Gastrocnemius medialis (tissue), 4 donors: ENCODE measurements around the gene ZNF32. TPM values are rescaled to one million over a fixed set of nuclear protein-coding genes. Genes with fewer than 3 reads are reported as not detected.

Experiments used
- ATAC-seq, 2 donors: fragments of 150-250 bp; one replicate each; pipeline ENCODE4 v1.9.1; 2016
- DNase-seq, 2 donors: peaks; one replicate each; pipeline ENCODE4 v3.0.0-alpha.2; 2019
- H3K27ac ChIP-seq, 4 donors: fragments of 200-600 bp; sonication (generic); 1 replicate in 1 of 4; 2 replicates in 3 of 4; pipeline ENCODE4 v1.5.1; 2016 to 2018; ENCODE audit warnings: mild to moderate bottlenecking in 2 of 4, moderate library complexity in 1 of 4
- H3K27me3 ChIP-seq, 3 donors: fragments of 200-600 bp; sonication (generic) in 2 of 3; 1 replicate in 1 of 3; 2 replicates in 2 of 3; pipeline versions ENCODE4 v1.5.1 to v1.6.0; 2016 to 2019; ENCODE audit warnings: mild to moderate bottlenecking in 1 of 3, moderate library complexity in 1 of 3
- H3K36me3 ChIP-seq, 2 donors: fragments of 200-600 bp; sonication (generic) in 1 of 2; one replicate each; pipeline ENCODE4 v1.5.1; 2017 to 2018
- H3K4me1 ChIP-seq, 2 donors: fragments of 200-600 bp; sonication (generic) in 1 of 2; one replicate each; pipeline ENCODE4 v1.5.1; 2016 to 2017; ENCODE audit warnings: mild to moderate bottlenecking in 2 of 2
- H3K4me3 ChIP-seq, 4 donors: fragments of 200-600 bp; sonication (generic) in 3 of 4; 1 replicate in 1 of 4; 2 replicates in 3 of 4; pipeline ENCODE4 v1.5.1; 2016 to 2019; ENCODE audit warnings: mild to moderate bottlenecking in 2 of 4
- H3K9me3 ChIP-seq, 3 donors: fragments of 200-600 bp; sonication (generic) in 2 of 3; 1 replicate in 1 of 3; 2 replicates in 2 of 3; pipeline ENCODE4 v1.5.1; 2016 to 2019
- CTCF ChIP-seq, 5 experiments: fragments of 450-650 bp in 3 of 5; fragments of 200-600 bp in 2 of 5; sonication (generic) in 2 of 5; IDR thresholded peaks in 4 of 5; conservative IDR thresholded peaks in 1 of 5; 1 replicate in 4 of 5; 2 replicates in 1 of 5; pipeline ENCODE4 v1.5.1; 2016 to 2019; ENCODE audit warnings: antibody characterized with exemption in 5 of 5, mild to moderate bottlenecking in 3 of 5, moderate library complexity in 3 of 5
- POLR2A ChIP-seq, 2 donors: fragments of 450-650 bp; IDR thresholded peaks; one replicate each; pipeline ENCODE4 v1.6.1; 2017; ENCODE audit warnings: antibody characterized with exemption in 2 of 2, mild to moderate bottlenecking in 2 of 2, moderate library complexity in 2 of 2
- in situ Hi-C, 4 donors: fragments of 200-750 bp; cut with MboI; loops; one replicate each; pipeline versions ENCODE4 v1.15.0 to v1.8.0; 2017; ENCODE audit warnings: low sequenced_read_pairs in 4 of 4
- intact Hi-C: fragments of 100-400 bp; cut with DNase I; formaldehyde crosslinking; loops from one replicate; pipeline ENCODE4 v1.15.1; 2023; ENCODE audit warnings: low total_unique reads
- total RNA-seq, 4 donors: library from RNA; depleted of rRNA; stranded (reverse); fragments of >200 nt; gene quantifications; one replicate each; pipeline versions ENCODE4 v1.1.0 to v1.2.3, GENCODE V29; 2016

ZNF32 gene
- total RNA-seq, 4 donors from 2014 or later, result 38.1 to 65.5 (median 61.5) TPM

- intact Hi-C loops, result no loop called here
- H3K4me1 ChIP-seq, result peaks cover 0 to 8% of the 10 kb centered on the region in 2 donors
- DNase-seq (no peak), ATAC-seq (no peak)
- H3K27me3 ChIP-seq, result no peaks in the 10 kb centered on the region
- TF ChIP-seq POLR2A (IDR thresholded peaks at IDR 0.05), result no peak
- no peak for TF ChIP-seq CTCF (IDR thresholded peaks at IDR 0.05 in 4 of 5, conservative IDR thresholded peaks at IDR 0.05 in 1 of 5)
- no peaks in the 10 kb centered on the region for H3K9me3 ChIP-seq
- no peaks in the 10 kb centered on the region for H3K36me3 ChIP-seq
- no peak overlapping the region for H3K4me3 ChIP-seq
- in situ Hi-C loops, result loop anchor here in 2 of 4 donors (25.0 kb wide), 2 partner anchors 349 to 374 kb away; no protein-coding TSS in a partner anchor
- H3K27ac ChIP-seq, result no peak overlapping the region
Observed at GRCh38 chr10:43688348-43688892, 39.7 kb upstream of the ZNF32 start.

GRCh38 chr10:43687373-43687772 lies 38.7 kb upstream of the ZNF32 start:
- DNase-seq, result no peak
- no peak overlapping the region for H3K27ac ChIP-seq
- peaks cover 0 to 8% of the 10 kb centered on the region in 2 donors for H3K4me1 ChIP-seq
- intact Hi-C loops (no loop called here), in situ Hi-C loops (loop anchor here in 2 of 4 donors (25.0 kb wide), 2 partner anchors 350 to 375 kb away; no protein-coding TSS in a partner anchor)
- no peaks in the 10 kb centered on the region for H3K36me3 ChIP-seq
- H3K4me3 ChIP-seq, result no peak overlapping the region
- H3K27me3 ChIP-seq, result no peaks in the 10 kb centered on the region
- no peak for ATAC-seq
- TF ChIP-seq POLR2A (IDR thresholded peaks at IDR 0.05) (no peak), CTCF (IDR thresholded peaks at IDR 0.05 in 4 of 5, conservative IDR thresholded peaks at IDR 0.05 in 1 of 5) (no peak)
- no peaks in the 10 kb centered on the region for H3K9me3 ChIP-seq

- no peak for TF ChIP-seq CTCF (IDR thresholded peaks at IDR 0.05 in 4 of 5, conservative IDR thresholded peaks at IDR 0.05 in 1 of 5)
- no peak for TF ChIP-seq POLR2A (IDR thresholded peaks at IDR 0.05)
- H3K36me3 ChIP-seq, result no peaks in the 10 kb centered on the region
- H3K27me3 ChIP-seq, result no peaks in the 10 kb centered on the region
- no peaks in the 10 kb centered on the region for H3K9me3 ChIP-seq
- no peak overlapping the region for H3K27ac ChIP-seq
- peaks cover 0 to 8% of the 10 kb centered on the region in 2 donors for H3K4me1 ChIP-seq
- in situ Hi-C loops, result loop anchor here in 2 of 4 donors (25.0 kb wide), 2 partner anchors 351 to 376 kb away; no protein-coding TSS in a partner anchor
- intact Hi-C loops, result no loop called here
- no peak for ATAC-seq
- no peak for DNase-seq
- no peak overlapping the region for H3K4me3 ChIP-seq
Observed at GRCh38 chr10:43686414-43686813, 37.7 kb upstream of the ZNF32 start.

GRCh38 chr10:43685744-43686143 lies 37.1 kb upstream of the ZNF32 start:
- no peak for TF ChIP-seq CTCF (IDR thresholded peaks at IDR 0.05 in 4 of 5, conservative IDR thresholded peaks at IDR 0.05 in 1 of 5)
- no peak for TF ChIP-seq POLR2A (IDR thresholded peaks at IDR 0.05)
- Histone ChIP-seq H3K27ac (peak overlapping the region in 1 of 4 donors; percentile 25), H3K27me3 (no peaks in the 10 kb centered on the region), H3K4me1 (peaks cover 4 to 8% of the 10 kb centered on the region in 2 donors), H3K36me3 (no peaks in the 10 kb centered on the region), H3K4me3 (no peak overlapping the region), H3K9me3 (no peaks in the 10 kb centered on the region)
- ATAC-seq (no peak), DNase-seq (peak in 1 of 2 donors; percentile 33)
- in situ Hi-C loops (loop anchor here in 2 of 4 donors (25.0 kb wide), 2 partner anchors 352 to 377 kb away; no protein-coding TSS in a partner anchor), intact Hi-C loops (no loop called here)

- in situ Hi-C loops, result loop anchor here in 2 of 4 donors (25.0 kb wide), 2 partner anchors 353 to 378 kb away; no protein-coding TSS in a partner anchor
- no peak overlapping the region for H3K4me3 ChIP-seq
- no peaks in the 10 kb centered on the region for H3K9me3 ChIP-seq
- intact Hi-C loops, result no loop called here
- no peak for DNase-seq
- no peaks in the 10 kb centered on the region for H3K27me3 ChIP-seq
- ATAC-seq, result peak in 1 of 2 donors; percentile 17
- peaks cover 4 to 18% of the 10 kb centered on the region in 2 donors for H3K4me1 ChIP-seq
- no peaks in the 10 kb centered on the region for H3K36me3 ChIP-seq
- no peak overlapping the region for H3K27ac ChIP-seq
- TF ChIP-seq CTCF (IDR thresholded peaks at IDR 0.05 in 4 of 5, conservative IDR thresholded peaks at IDR 0.05 in 1 of 5), result no peak
- no peak for TF ChIP-seq POLR2A (IDR thresholded peaks at IDR 0.05)
Observed at GRCh38 chr10:43684292-43684559, 35.5 kb upstream of the ZNF32 start.
